OCI-M2 (cell line): ENCODE results near the gene LRCH4.
"Not testable (repeated sequence)": the region's sequence is repeated elsewhere in the genome, so short reads cannot be mapped to it uniquely, and the experiment has no call there.

Experiments
- DNase-seq: peaks from one replicate; lab custom pipeline; 2025; ENCODE audit not compliant: unreplicated experiment; lab: John Stamatoyannopoulos, UW

LRCH4 gene

DNA sequence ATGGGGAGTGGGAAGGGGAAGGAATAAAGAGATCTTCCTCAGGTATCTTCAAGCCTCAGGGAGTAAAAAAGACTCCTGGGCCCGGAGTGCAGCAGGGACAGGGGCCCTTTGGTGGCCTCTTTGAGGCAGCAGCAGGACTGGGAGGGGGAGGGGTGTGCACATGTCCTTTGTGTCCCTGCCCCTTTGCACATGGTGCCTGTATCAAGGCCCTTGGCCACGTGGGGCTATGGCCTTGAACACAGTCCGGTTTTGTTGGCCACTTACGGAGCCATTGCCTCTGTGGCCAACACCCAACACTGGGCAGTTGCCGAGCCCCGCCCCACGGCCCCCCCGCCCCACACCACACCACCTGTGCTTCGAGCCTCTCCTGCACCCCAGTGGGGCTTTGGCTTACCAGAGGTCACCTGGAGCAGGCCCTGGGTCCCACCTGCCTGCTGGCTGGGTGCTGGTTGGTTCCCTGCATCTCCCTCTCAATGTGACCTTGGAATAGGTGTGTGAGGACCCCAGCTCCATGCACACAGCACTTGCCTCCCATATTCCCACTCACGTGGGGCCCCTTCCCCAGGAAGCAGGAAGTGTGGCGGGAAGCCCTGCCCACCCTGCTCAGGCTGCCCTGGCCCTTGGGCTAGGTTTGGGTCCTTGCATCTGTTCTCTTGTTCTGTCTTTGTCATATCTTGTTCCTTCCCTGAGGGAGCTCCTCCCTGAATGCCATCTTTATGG is 17.6 kb downstream of the LRCH4 start:
- no peak for DNase-seq

DNA sequence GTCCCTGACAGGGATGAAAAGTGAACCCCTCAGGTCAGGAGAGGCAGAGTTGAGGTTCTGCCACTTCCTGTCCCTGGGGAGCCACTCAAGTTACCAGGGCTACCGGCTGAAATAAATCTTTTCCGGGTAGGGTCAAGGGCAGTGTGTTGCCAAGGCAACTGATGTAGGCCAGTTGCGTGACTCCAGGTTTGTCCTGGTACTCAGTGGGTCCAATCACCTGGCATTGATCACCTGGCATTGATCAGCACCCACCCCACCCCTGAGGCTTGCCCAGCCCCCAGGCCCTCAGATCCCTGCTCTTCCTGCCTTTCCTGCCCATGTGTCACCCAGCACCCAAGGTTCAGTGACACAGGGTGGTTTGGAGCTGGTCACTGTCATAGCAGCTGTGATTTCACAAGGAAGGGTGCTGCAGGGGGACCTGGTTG is 18.2 kb downstream of the LRCH4 start:
- no peak for DNase-seq

DNA sequence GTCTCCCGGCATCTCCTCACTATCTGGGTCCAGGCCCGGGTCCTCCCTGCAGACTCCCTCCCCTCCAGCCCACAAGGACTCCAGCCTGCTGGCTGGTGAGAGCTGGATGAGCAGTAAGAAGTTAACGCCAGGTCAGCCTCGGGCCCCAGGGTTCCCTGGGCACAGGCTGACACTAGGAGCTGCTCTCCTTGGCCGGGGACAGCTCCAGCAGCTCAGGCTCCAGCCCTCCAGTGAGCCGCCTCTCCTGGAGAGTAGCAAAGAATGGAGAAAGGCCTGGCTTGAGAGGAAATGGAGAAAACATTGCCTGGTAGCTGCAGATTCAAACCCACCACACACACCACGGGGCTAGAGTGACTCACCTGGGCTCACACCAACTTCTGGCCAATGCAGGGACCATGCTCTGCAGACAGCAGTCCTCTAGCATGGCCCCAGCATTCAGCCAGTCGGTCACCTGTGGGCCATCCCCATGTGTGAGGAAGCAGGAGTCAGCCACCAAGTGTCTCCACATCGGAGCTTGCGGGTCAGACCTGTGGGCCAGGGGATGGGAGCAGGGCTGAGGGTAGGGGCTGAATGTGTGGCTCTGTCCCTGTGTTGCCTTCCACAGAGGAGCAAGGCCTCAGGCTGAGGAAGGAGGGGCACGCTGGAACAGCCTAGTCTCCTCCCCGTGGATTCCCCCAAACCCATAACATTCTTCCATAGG is 18.7 kb downstream of the LRCH4 start:
- no peak for DNase-seq

DNA sequence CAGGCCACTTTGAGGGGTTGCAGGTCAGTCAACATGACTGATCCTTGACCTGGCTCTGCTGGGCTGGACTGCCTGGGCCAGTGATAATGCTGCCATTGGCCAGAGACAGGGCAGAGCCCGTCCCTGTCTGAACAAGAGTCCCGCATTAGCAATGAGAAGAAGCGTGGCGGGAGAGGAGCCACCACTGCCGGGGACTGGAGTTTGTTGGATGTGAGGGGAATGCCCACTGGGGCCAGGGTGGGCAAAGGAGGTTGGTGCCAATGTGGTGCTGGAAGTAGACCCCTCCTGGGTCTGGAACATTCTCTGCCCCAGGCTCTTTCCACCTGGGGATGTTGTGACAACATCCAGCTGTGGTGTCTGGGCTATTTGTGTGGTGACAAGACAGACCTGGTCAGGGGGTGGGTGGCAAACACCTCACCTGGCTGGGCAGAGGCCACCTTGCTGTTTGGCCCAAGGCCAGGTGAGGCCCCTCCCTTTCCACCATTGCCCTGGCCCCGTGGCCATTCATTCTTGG is 19.9 kb downstream of the LRCH4 start:
- no peak for DNase-seq

DNA sequence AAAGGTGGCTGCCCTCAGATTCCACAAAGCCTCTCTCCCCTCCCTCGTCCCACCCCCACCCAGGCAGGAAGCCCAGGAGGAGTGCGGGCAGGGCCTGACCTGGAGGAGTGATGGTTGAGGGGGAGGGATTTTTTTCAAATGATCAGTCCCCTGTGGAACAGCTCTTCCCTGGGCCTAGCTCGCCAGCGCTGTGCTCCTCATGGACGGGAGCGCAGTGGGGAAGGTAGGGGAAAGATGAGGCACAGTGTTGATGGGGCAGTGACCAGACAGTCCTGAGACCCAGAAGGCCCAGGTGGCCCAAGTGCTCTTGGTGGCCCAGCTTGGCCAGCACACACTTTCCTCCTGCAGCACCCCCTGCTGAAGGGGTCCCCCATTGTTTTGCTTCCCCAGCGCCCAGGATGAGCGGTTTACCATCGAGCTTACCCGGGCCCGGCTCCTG is 20.8 kb downstream of the LRCH4 start:
- no peak for DNase-seq

DNA sequence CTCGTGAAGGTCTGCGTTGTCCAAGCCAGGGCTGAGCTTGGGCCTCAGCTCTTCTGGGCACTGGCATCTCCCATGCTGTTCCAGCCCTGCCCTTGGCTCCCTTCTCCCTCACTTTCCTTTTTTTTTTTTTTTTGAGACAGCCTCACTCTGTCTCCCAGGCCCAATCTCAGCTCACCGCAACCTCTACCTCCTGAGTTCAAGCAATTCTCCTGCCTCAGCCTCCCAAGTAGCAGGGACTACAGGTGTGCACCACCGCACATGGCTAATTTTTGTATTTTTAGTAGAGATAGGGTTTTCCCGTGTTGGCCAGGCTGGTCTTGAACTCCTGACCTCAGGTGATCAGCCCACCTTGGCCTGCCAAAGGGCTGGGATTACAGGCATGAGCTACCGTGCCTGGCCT is 21.5 kb downstream of the LRCH4 start:
- DNase-seq = not testable (repeated sequence)

DNA sequence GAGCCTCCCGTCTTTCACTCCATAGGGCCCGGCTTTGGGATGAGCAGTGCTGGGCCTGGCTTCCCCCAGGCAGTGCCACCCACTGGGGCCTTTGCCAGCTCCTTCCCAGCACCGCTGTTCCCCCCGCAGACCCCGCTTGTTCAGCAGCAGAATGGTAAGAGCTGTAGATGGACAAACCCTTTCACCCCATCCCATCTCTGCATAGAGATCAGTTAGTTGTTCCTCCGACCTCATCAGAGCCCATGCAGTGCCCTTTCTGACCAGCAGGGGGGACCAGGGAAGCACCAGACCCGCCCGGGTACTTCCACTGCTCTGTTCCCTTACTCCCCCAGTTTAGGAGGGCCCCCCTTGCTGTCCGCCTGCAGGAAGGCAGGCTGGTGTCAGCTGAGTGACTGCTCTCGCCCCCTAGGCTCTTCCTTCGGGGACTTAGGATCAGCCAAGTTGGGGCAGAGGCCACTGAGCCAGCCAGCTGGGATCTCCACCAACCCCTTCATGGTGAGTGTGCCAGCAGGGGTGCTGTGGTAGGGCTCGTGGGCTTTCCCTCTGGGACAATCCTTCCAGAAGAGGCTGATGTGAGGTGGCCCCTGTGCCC is 22.0 kb downstream of the LRCH4 start:
- no peak for DNase-seq

DNA sequence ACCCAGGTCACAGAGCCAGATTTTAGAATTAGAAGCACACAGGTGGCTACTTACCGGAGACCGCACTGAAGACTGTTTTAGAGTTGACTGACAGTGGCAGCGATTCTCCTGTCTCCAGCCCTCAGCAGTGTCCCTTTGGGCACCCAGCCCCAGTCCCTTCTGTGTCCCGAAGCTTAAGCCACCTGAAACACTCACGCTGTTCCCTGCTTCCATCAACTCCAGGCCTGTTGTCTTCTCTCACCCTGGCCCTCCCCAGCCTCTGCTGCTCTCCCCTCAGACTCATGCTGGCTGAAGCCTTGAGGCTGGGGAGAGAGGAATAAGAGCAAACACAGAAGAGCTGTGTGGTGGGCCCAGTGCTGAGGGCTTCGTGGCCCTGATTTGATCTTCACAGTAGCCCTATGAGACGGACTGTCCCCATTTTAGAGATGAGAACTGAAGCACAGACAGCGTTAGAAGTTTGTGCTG is 22.8 kb downstream of the LRCH4 start:
- DNase-seq = no peak

DNA sequence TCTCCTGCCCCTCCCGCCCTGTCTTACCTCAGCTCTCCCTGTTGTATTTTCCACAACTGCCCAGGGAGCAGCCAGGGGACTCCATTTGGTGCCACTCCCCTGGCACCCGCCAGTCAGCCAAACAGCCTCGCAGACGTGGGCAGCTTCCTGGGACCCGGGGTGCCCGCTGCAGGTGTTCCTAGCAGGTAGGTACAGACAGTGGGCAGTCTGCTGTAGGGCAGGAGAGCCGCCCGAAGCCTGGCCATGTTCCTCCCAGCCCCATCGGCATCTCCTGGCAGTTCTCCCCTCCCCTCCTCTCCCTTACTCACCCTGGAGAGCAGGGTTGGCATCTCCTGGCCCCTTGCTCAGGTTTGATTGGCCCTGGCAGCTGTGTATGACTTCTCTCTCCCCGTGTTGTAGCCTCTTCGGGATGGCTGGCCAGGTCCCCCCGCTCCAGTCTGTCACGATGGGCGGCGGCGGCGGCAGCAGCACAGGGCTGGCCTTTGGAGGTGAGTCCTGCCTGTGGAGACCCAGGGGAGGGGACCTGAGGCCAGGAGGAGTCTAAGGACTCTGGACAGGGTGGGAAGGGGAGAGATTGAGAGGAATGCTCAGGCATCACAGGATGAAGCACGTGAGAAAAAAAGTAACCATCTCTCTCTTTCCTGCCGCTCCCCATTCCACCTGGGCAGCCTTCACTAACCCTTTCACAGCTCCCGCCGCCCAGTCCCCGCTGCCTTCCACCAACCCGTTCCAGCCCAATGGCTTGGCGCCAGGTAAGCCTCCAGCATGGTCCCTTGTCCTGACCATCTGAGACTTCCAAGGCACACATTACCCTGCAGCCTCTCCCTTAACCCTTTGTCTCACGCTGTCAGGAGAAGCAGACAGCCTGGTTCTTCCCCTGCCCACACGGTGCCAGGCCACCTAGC is 23.5 kb downstream of the LRCH4 start:
- DNase-seq = no peak

DNA sequence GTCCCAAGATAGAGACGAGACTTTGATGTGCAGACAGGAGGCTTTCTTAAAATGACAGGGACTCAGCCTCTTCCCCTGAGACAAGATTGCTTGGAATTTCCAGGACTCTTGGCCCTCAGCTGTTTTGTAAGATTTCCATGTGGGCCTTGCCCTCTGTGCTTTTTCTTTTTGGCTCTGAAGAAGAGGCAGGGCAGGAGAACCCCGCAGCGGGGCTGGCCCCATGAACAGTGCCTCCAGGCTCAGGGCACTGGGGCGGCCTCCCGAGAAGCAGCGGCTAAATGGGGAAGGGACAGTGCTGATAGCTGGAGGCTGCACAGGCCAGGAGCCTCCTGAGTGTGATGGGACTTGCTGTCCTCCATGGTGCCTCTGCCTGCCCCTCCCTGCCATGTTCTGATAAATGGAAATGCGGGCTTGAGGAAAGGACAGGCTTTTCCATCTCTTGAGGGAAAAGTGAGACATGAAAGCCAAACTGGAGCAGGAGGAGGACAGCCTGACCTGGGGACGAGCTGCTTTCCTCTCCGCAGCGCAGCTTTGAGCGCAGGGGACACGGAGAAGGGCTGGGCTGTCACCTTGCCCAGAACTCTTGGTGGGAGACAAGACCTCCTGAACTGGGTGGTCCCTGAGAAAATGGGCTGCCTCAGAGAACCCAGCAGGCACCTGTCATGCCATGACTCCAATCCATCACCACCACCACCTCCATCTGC is 24.3 kb downstream of the LRCH4 start:
- no peak for DNase-seq

DNA sequence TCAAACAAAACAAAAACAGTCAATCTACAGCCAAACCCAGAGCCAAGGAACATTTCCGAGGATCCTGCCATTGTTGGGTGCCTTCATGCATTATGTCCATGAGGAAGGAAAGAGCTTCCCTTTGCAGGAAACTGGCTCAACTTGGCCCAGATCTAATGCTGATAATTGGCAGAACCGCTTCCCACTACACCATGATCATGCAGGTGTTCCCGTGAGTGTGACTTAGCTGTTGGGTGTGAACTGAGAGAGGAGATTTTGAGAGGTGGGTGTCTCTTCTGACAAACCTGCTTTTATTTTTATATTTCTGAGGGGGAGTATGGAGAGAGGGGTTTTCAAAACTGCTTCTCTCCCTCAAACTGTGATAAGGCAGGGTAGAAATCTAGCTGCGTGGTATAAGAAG is 26.8 kb downstream of the LRCH4 start:
- DNase-seq = no peak

DNA sequence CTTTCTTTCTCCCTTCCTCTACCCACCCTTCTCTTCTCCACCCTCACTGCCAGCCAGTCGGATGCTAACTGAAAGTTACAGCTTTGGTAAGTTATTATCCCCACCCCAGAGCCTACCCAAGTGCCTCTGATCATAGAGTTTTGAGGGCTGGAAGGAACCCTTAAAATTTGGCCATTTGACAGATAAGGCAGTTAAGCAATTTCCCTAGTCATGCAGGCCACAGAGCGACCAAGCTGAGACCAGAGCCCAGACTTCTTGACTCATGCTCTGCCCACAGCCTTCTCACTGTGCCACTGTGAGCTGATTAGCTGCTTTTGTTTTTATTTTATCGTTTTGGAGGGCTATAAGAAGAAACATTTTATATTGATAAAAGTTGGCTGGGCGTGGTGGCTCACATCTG is 29.4 kb downstream of the LRCH4 start:
- DNase-seq = no peak

DNA sequence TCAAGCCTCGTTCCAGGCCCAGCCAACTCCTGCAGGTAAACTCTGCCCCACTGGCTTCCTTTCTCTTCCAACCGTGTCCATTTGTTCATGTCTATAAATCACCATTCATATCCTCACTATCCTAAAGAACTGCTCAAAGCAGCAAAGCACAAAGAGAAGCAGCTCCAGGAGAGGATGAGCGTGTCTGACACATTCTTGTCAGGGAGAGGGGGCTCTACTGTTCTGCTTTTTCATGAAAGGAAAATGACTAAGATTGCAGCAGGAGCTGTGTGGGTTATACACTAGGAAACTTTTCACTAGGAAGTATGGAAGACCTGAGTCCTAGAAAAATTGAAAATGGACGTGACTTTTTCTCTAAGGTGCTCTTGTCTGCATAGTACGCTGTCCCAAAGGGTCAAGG is 30.2 kb downstream of the LRCH4 start:
- DNase-seq = no peak

DNA sequence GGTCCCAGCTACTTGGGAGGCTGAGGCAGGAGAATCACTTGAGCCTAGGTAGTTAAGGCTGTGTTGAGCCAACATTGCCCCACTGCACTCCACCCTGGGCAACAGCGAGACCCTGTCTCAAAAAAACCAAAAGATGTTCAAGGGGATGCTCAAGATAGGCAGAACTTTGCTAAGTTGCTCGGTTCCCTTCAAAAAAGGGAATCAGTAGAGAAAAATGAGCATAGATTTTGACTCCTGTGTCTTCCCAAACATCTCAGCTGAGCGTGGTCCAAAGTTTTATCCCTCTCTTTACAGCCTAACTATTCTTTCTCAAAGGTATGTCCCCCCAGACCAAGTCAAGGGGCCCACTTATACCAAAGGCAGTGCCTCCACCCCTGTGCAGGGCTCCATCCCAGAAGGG is 32.9 kb downstream of the LRCH4 start:
- no peak for DNase-seq

DNA sequence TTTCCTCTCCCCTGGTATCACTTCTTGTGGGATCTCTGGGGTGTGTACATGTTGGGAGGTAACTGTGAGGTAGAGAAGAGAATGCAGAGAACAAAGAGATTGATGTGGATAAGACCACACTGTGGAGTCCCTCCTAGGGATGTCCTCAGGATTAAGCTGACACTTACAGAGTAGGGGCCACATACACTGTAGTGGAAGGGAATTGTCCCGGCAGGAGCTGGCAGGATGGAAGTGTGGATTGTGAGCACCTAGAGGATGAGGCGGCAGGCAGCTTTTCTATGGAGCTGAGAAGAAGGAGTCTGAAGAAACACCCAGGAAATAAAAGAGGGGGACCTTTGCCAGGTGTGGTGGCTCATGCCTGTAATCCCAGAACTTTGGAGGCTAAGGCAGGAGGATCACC is 33.4 kb downstream of the LRCH4 start:
- no peak for DNase-seq

DNA sequence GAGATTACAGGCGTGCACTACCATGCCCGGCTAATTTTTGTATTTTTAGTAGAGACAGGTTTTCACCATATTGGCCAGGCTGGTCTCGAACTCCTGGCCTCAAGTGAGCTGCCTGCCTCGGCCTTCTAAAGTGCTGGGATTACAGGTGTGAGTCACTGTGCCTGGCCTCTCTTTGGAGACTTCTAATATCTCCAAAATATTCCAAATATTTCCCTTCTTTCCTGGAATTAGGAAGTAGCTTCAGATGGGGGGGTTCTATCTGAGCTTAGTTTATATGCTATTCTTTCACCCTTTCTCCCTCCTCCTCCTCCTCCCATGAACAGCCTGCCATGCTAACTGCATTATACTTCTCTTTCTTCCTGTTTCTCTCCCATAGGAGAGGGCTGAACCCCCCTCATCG is 37.5 kb downstream of the LRCH4 start:
- not testable (repeated sequence) for DNase-seq

DNA sequence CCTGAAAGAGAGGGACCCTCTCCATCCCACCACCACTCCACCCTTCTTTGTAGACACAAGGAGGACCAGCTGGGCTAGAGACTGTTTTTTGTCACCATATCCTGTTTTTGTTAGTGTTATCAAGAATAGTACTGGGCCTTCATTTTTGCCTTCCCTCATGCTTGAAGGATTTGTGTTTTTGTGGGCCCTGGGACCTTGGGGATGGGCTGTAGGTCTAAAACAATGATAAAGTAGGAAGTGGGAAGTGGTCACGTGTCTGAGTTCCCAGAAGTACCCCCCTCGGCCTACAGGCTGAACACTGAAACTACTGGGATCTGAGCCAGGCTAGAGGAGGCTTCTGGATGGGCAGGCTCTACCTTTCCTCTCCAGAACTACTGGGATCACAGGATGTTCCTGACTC is 38.1 kb downstream of the LRCH4 start:
- no peak for DNase-seq

DNA sequence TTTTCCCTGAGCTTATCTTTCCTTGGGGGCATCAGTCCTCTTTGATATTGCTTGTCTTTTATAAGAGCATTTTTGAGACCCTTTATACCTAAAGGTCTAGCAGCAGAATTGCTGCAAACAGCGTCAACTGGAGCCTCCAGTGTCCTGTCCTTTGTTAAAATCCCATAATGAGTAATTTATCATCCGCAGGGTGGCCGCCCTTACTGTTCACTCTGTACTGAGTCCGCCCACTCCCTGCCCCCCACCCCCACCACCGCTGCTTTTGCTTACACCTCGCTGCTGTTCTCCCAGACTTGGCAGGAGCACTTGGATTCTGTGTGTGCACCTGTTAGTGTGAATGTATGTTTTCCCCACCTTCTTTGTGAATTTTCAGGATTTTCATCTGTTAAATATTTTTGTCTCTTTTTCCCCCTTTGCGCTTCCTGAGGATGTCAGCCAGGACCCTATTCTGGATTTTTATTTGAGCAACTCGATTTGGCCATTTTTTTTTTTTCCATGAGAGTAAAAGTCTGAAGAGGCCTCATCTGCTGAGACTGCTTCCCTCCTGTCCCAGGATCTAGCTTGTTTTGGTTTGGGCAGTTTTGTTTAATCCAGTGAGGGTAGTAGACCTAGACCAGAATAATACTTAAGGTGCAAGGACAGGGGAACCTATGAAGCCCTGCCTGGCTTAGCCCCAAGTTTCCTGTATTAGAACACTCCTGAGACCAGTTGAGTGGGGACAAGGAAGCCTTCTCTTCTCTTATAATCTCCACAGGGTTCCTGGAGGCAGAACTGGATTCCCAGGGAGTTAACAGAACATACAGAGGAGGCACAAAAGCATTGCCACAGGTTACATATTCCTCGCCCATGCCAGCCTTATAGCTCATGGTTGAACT is 38.8 kb downstream of the LRCH4 start:
- no peak for DNase-seq

DNA sequence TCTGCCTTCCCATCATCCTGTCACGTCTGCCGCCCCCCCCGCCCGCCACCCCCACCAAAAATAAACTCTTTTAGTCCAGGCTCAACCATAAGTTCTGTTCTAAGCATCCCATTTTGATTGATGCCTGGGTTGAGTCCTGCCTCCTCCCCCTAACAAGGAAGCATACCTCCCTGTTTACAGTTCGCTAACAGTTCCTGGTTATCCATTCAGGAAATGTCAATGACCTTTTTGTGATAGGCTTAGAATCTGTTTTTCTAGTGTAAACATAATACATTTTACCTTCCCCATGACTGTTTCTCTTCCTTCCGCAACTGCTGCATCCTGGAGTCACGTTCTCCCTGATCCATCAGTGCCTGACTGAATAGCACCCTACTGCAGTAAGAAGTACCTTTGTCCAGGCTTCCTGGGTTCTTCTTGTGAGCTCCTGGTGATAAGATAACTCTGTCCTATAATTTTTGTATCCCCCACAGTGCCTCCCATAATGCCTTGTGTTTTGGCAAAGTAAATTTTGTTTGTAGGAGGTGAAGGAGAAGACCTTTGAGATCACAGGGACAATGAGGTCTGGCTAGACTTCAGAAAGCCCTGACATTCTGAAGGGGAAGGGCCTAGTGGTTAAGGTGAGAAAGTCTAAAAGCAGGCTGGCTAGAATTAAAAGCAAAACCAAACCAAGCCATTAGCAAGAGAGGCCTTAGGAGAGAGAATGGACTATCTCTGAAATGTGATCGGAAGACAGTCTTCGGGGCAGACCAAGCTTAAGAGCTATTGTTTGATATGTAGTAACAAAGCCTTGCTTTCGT is 39.6 kb downstream of the LRCH4 start:
- no peak for DNase-seq
